ENCODE measurements around the gene RAB2B.
"Not testable (repeated sequence)": the region's sequence is repeated elsewhere in the genome, so short reads cannot be mapped to it uniquely, and the experiment has no call there.

RAB2B gene

GRCh38 chr14:21486640-21487087 is 9.9 kb upstream of the RAB2B start:
- no peak for DNase-seq

GRCh38 chr14:21476523-21476924 is 235 bp downstream of the RAB2B start:
- DNase-seq = peak in 1 of 2 experiments; percentile 52

- DNase-seq = no peak
These were observed 814 bp downstream of the RAB2B start for GRCh38 chr14:21475767-21476522.

- no peak for DNase-seq
These were observed 9.1 kb downstream of the RAB2B start for GRCh38 chr14:21467616-21468015.

GRCh38 chr14:21455912-21456667 is 20.7 kb downstream of the RAB2B start, which contains the start of gene CHD8:
Gene CHD8, minus strand, starts transcription at chr14:21456123. Its CDS starts 24,480 bp downstream, at chr14:21431643.
- DNase-seq = peak; percentile 98 to 100

- DNase-seq = no peak
These were observed 21.2 kb downstream of the RAB2B start for GRCh38 chr14:21455592-21455911.

GRCh38 chr14:21454843-21455544 is 21.8 kb downstream of the RAB2B start:
- DNase-seq = no peak

GRCh38 chr14:21449899-21450216 is 26.9 kb downstream of the RAB2B start:
- no peak for DNase-seq

- DNase-seq = not testable (repeated sequence)
These were observed 34.1 kb downstream of the RAB2B start for GRCh38 chr14:21442657-21443056.

- no peak for DNase-seq
These were observed 35.9 kb downstream of the RAB2B start for GRCh38 chr14:21440859-21441258.

GRCh38 chr14:21437063-21437901 is 39.5 kb downstream of the RAB2B start:
- DNase-seq = peak; percentile 93 to 98

GRCh38 chr14:21436567-21437062 is 40.1 kb downstream of the RAB2B start:
- DNase-seq = no peak

GRCh38 chr14:21431126-21431525 is 45.6 kb downstream of the RAB2B start:
- no peak for DNase-seq

- DNase-seq = no peak
These were observed 47.8 kb downstream of the RAB2B start for GRCh38 chr14:21428930-21429329.

GRCh38 chr14:21426692-21427091 is 50.1 kb downstream of the RAB2B start:
- DNase-seq = no peak

- DNase-seq = no peak
These were observed 57.2 kb downstream of the RAB2B start for GRCh38 chr14:21419528-21419927.

- DNase-seq = no peak
These were observed 61.4 kb downstream of the RAB2B start for GRCh38 chr14:21415329-21415728.

- no peak for DNase-seq
These were observed 62.6 kb downstream of the RAB2B start for GRCh38 chr14:21414137-21414631.
